Measurements from ENCODE around the gene WDR64. TPM values are rescaled to one million over a fixed set of nuclear protein-coding genes. Genes with fewer than 3 reads are reported as not detected.
"Not testable (repeated sequence)": the region's sequence is repeated elsewhere in the genome, so short reads cannot be mapped to it uniquely, and the experiment has no call there.

The WDR64 gene
- total RNA-seq, 4 donors from 2014 or later, result not detected

GRCh38 chr1:241819340-241819866 is 167.3 kb downstream of the WDR64 start:
- no peak for TF ChIP-seq CTCF (IDR thresholded peaks at IDR 0.05)
- no peak for ATAC-seq (ENCODE audit: low FRiP score)
- DNase-seq (ENCODE audit: low spot score), result no peak

- no peak for TF ChIP-seq CTCF (IDR thresholded peaks at IDR 0.05)
- ATAC-seq (ENCODE audit: low FRiP score) (no peak), DNase-seq (ENCODE audit: low spot score) (no peak)
These were observed 169.3 kb downstream of the WDR64 start for GRCh38 chr1:241821363-241821762.

GRCh38 chr1:241822846-241823245 is 170.8 kb downstream of the WDR64 start:
- no peak for TF ChIP-seq CTCF (IDR thresholded peaks at IDR 0.05)
- DNase-seq (ENCODE audit: low spot score) (no peak), ATAC-seq (ENCODE audit: low FRiP score) (no peak)

GRCh38 chr1:241823925-241824324 is 171.8 kb downstream of the WDR64 start:
- no peak for ATAC-seq (ENCODE audit: low FRiP score)
- DNase-seq (ENCODE audit: low spot score), result no peak
- TF ChIP-seq CTCF (IDR thresholded peaks at IDR 0.05), result no peak

- no peak for TF ChIP-seq CTCF (IDR thresholded peaks at IDR 0.05)
- ATAC-seq (ENCODE audit: low FRiP score), result no peak
- no peak for DNase-seq (ENCODE audit: low spot score)
These were observed 173.5 kb downstream of the WDR64 start for GRCh38 chr1:241825581-241825980.

GRCh38 chr1:241826613-241827012 is 174.5 kb downstream of the WDR64 start:
- not testable (repeated sequence) for ATAC-seq (ENCODE audit: low FRiP score); DNase-seq (ENCODE audit: low spot score)

GRCh38 chr1:241827264-241827663 is 175.2 kb downstream of the WDR64 start:
- ATAC-seq (ENCODE audit: low FRiP score), result no peak
- no peak for TF ChIP-seq CTCF (IDR thresholded peaks at IDR 0.05)
- DNase-seq (ENCODE audit: low spot score), result no peak
